GM19324 (cell line): ENCODE measurements around the gene MST1R.
"Not testable (repeated sequence)": the region's sequence is repeated elsewhere in the genome, so short reads cannot be mapped to it uniquely, and the experiment has no call there.

Source experiments
- ATAC-seq: cut with Tn5 transposase; IDR thresholded peaks from one replicate; pipeline ENCODE4 v1.9.1; 2021; ENCODE audit warnings: mild to moderate bottlenecking, moderate library complexity; ENCODE audit not compliant: unreplicated experiment, low FRiP score

Gene MST1R

DNA sequence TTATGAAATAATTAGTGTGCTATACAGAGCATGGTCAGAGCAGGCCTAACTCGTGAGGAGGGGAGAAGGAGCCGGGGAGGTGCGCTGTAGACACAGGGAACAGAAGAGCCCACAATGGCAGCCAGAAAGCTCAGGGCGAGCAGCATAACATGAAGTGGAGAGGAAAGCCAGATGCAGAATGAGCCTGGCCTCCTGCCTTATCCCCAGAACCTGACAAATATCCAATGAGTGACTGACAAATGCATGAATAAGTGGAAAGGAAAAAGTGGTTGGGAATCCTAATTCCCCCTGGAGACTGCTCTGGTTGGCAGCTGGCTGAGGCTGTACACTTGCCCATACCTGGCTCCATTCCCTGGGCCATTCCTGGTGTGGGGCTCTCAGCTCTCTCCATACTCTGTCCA is 9.2 kb upstream of the MST1R start:
- no peak for ATAC-seq

DNA sequence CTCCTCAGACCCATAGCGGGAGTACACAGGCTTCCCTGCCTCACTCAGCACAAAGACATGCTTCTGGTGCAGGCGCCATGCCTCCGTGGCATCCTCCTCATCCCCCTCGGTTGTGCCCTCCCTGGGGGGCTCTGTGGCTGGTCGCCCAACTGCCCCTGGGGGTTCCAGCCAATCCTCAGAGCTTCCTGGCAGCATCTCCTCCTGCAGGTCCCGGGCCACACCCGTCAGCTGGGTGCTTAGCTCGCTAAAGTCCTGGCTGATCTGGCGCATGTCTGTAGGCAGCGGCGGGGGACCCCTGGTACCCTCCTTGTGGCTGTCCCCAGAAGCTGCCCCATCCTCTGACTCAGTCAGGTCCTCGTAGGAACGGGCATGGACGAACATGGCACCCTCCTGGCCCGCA is 7.9 kb upstream of the MST1R start:
- ATAC-seq = no peak

DNA sequence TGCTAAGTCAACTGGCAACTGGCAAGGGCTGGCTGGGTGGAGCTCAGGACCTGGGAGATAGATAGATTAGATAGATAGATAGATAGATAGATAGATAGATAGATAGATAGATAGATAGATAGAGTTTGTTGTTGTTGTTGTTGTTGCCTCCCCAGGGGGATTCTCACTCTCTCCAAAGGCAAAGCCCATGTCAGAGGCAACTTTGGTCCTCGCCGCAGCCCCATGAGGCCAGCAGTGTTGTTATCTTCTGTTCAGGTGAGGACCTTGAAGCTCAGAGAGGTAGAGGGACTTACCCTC is 7.4 kb upstream of the MST1R start:
- ATAC-seq = no peak

DNA sequence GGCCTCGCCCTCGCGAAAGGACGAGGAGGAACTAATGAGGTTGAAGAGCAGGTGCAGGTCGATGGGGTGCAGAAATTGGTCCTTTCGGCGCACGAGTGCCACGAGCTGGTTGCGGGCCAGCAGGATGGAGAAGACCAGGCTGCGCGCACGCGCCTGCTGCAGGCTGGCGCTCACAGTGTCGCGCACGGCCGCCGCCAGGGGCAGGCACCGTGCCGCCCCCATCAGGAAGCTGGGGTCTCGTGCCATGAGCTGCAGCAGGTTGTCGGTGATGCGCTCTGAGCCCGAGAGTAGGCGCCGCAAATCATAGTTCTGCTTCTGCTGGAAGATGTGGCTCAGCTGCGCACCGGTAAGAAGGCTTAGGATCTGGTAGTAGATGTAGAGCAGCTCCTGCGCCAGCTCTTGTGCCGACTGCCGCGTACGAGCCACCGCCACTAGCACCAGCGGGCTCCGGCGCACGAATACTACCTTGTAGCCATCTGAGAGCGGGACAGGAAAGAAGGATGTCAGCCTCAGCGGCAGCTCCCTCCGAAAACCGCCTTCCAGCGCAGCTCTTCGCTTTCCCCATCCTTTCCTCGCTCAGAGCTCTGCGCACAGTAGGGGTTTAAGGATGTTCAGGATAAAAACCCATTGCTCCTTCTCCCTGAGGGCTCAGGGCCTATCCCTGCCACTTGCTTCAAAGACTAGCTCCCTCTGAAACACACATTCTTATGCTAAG is 6.9 kb upstream of the MST1R start:
- ATAC-seq = no peak

DNA sequence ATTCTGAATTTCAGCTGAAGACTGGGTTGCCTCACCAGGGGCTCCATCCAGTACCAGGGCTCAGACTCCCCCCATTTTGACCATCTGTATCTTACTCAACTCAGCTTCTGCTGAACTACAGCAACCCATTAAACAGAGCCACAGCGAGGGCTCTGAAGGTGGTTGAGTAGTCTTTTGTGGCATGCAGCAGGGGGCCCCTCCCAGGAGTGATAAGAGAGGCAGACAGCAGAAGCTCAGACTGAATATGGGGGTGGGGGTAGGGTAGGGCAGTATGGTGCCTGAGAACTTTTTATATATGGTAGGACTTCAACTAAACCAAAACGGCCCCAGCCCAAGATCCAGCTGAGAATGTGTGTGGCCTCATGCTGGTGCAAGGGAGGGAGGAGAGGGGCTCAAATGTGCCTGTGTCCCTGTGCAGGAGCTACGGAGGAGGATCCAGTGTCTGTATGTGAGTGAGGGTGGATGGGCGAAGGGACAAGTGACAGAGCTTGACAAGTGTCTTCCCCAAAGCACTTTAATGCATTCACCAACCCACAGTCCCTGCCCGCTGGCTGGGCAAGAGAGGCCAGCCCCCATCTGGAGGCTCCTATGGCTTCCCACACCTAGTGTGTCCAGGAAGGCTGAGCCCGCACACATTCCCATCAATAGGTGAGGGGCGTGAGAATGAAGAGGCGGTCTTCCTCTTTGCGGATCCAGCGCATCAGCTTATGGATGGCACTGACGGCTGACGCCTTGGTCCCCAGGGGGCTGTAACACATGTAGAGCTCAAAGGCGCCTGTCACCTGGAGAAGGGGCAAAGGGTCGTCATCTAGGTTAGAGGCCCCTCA is 4.9 kb upstream of the MST1R start:
- no peak for ATAC-seq

DNA sequence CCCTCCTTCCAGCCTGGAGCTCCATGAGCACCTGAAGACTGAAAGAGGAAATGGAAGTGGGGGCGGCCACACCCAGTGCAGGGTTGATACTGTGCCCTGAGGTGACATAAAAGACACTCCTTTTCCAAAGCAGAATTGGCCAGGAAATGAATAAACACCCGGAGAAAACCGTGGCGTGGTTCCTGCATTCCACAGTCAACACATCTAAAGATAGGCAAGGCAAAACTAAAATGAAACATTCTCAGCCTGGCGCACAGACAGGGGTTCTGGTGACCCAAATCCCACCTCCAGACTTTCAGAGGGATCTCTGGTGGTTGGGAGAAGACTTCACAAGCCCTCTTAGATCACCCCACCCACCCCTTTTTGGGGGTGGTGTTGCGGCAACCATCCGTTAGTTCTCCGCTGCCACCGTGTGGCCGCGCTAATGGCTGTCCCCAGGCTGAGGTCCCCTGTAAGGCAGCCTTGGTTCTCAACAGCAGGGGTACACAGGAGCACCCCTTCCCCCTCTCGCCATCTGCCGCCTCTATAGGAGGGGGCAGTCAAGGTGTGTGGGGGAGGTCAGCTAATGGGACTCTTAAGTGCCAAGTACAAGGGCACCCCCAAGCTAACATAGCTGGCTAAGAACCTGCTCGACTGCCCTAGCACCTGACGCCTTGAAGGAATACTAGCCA is 2.5 kb upstream of the MST1R start:
- ATAC-seq = no peak

DNA sequence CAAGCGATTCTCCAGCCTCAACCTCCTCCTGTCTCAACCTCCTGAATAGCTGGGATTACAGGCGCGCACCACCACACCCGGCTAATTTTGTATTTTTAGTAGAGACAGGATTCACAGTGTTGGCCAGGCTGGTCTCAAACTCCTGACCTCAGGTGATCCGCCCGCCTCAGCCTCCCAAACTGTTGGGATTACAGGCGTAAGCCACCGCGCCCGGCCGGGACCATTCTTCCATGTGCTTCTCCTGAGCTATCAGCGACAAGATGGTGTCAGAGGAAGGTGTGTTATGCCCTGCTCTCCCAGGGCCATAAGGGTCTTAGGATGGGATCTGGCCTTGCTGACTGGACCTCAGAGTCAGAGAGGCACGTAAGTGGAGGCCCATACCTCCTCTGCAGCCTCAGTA is 775 bp upstream of the MST1R start:
- not testable (repeated sequence) for ATAC-seq

DNA sequence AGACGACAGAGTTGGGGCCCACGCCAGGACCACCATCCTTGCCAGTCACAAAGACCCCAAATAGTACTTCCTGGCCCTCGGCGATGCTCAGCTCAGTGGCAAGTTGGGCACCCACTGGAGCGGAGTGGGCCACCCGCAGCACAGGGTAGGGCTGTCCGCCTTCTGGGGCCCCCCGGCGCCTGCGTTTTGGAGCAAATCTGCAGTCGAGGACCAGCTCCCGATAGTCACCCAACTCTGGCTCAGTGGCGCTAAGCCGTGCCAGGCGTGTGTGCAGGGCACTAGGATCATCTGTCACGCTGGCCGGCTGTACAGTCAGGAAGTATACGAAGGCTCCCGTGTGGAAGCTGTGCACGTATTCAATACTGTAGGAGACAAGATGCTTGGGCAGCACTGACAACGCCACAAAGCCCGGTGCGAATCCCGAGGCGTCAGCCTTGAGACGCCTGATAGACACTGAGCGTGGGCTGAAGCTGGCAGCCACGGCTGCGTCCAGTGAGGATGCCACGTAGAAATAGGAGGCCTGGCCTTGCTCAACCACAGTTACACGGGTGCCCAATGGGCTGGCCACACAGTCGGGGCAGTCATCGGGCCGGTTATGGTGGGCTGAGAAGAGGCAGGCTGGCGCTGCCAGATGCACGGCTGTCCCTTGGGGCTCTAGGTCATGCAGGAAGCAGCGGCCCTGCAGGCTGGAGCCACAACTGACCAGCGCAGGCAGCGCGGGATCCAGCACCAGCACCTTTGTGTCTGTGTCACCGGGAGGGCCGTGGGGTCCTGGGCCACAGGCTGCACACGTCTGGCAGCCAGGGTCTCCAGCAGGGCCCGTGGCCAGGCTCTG is 945 bp downstream of the MST1R start:
- ATAC-seq = no peak

DNA sequence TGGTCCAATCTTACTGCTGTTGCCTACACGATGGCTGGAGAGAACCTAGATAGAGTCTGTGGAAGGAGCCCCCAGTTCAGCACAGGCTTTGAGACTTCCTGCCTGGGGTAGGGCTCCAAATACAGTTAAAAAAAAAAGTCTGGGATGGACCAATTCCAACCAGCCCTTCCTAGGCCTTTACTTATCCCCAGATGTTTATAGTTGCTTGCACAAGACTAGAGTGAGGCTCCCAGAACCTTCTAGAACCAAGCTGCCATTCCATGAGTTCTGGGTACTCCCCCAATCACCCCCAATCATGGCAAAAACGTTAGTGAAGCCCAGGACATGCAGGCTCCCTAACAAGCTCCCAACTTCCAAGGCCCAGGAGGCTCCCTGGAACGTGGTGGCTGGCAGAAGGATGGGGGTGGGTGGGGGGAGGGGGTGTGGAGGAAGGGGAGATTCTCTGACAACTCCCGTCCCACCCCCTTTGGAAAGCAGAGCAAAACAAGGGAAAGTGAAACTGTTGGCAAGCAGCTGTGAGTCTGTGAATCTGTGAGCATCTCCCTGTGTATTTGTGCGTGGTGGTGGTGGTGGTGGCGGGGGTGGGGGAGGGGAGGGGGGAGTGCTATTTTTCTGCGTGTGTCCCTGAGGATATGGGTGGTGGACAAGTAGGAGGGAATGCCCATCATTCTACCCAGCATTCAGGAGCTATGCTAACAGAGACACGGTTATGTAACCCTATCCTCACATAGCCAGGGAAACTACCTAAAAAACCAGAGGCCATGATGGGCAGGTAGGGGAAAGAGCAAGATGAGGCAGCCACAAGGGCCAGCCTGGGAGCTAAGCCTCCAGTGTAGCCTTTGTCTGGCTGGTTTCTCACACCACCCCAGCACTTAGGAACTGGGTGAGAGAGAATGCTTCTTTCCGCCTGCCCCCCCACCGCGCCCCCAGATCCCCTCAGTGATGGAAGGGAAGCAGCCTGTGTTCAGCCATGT is 2.0 kb downstream of the MST1R start:
- ATAC-seq = no peak

DNA sequence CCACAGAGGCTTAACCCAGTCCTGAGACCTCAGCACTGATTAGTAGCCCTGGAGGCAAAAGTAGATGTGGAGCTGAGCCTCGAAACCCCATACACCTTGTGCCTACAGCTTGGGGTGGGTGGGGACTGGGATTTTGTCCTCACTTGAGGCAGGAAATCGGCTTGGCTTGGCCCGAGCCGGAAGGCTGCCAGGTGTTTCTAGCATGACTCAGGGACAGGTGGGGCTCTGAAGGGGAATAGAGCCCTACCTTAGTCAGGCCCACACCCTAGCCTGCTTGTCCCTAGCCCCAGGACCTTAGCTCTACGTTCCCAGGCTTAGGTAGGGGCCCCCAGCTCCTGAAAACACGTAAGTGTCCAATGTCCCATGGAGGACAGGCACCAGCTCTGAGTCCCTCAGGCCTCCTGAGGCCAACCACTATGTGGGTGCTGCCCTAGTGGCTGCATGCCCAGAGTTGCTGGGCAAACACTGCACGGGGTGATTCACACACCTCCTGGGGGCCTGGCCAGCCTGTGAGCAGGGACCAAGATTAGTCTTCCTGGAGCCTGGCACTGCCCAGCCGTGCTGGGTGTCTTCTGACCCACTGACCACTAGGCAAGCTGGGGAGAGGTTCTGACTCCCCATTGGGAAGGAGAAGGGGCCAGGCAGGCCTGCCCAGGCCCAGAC is 3.1 kb downstream of the MST1R start:
- no peak for ATAC-seq

DNA sequence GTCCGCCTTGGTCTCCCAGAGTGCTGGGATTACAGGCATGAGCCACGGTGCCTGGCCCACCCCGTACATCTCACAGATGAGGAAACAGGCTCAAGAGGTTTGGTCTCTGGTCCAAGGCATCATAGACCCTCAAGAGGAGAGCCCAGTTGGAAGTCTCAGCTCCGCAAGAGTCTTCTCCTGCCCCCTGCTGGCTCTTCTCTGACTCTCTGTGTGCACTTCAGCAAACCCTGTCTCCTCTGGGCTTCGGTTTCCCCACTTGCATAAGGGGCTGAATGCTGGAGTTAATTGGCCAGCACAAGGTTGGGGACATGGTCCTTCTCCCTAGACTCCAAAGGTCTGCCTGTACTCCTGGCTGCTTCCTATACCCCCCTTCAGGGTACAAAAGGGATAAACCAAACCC is 3.9 kb downstream of the MST1R start:
- no peak for ATAC-seq

DNA sequence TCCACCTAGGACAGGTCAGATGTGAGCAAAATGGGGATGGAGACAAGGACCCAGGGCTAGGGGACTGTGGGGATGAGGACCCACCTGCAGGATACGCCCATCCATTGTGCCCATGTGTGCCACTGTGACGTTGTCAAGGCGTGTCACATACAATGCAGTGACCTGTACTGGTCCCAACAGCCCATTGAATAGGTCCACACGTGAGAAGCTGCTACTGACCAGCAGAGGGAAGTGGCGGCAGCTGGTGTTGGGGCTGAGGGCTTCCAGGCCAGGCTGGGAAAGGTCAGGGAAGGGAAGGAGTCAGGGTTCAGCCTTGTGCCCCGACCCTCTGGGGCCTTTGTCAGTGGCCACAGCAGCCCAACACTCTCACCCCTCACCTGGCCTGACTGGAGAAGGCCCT is 4.7 kb downstream of the MST1R start:
- ATAC-seq = no peak

DNA sequence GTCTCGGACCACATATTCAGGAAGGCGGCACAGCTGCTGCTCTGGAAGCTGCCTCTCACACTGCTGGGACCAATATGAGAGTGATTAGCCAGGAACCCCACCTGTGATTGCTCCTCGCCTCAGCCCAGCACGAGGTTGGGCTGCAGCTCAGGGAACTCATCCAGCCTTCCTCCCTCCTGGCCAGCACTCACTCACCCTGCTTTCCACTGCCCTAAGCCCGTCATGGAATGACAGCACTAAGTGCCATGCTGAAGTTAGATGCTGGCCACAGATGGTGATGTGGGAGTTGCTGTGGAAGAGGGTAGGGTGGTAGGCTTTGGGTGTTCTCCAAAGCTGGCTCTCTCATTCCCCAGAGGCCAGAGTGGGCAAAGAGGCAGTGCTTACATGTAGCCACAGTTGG is 7.3 kb downstream of the MST1R start:
- no peak for ATAC-seq

DNA sequence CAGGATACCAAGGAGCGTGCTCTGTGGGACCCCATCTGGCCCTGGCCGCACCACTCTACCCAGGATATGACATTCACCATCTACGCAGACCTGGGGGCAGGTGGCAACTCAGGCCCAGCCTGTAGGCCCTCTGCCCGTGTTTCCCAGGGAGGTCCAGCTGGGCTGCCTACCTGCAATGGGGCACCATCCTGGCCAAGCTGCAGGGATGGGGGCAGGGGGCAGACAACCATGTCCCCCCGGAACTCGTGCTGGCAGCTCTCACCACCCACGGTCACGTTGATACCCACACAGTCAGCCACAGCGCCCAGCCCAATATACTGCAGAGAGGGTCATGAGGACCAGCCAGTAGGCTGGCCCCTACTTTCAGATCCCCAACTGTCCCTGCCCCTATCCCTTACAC is 7.9 kb downstream of the MST1R start:
- ATAC-seq = no peak

DNA sequence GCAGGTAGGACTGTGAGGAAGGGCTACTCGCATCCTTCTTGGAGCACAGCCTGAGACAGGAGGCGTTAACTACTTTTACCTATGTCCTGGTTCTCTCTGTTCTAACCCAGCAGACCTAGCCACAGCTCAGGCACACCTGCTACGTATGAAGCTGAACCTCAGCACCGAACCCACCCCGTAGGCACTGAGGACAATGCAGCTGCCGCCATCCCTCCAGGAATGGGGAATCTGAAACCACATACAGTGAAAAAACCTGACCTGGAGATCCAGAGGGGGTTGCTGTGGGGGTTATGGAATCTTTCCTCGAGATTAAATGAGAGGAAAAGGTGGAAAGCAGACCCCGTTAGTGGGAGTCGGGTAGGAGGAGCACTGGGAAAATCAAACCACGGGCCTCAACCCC is 14.4 kb downstream of the MST1R start:
- no peak for ATAC-seq

DNA sequence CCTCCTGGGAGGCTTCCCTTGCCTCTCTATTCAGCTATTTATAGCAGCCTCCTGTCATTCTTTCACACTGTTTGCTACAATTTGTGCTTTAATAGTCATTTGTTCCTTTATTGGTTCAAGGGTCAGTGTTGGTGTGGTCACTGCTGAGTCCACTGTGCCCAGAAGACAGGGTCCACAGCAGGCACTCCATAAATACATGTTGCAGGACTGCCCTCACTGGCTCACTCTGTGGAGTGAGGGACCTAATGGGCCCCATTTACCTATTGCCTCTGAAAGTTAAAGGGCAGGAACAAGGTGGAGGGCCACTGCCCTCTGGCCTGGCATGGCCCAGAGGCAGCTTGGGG is 16.8 kb downstream of the MST1R start:
- no peak for ATAC-seq

DNA sequence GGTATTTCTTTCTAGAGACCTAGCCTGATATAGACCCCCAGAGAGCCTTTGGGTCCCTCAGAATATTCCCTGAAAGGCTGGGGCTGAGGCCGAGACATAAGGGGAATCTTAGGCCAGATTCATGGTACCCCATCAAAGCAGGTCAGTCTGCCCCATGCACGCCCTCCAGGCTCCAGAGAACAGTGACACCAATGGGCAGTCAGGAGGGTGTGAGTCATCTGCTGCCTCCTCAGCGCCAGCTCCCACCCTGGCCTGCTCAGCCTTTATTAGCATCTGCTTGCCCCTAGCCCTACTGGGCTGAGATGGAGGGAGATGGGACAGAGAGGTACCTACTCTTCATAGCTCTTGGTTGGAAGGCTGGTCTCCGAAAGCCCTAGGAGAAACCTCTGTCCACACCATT is 19.7 kb downstream of the MST1R start:
- no peak for ATAC-seq

DNA sequence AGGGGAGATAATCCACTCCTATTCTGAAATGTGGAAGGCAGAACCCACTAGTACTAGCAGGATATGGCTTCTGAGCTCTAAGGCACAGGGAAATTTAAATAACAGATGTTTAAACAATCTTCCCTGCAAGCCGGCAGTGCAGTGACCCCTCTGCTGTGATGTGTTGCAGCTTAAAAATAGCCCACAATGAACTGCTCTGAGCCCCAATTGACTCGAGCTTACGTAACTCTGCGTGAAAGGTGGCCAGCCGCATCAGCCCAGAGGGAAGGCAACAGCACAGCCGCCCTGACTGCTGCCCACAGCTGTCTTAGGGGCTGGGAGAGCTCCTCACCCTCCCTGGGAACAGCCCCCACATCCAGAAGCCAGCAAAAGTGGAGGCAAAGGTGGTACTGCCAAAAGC is 21.5 kb downstream of the MST1R start:
- ATAC-seq = no peak

DNA sequence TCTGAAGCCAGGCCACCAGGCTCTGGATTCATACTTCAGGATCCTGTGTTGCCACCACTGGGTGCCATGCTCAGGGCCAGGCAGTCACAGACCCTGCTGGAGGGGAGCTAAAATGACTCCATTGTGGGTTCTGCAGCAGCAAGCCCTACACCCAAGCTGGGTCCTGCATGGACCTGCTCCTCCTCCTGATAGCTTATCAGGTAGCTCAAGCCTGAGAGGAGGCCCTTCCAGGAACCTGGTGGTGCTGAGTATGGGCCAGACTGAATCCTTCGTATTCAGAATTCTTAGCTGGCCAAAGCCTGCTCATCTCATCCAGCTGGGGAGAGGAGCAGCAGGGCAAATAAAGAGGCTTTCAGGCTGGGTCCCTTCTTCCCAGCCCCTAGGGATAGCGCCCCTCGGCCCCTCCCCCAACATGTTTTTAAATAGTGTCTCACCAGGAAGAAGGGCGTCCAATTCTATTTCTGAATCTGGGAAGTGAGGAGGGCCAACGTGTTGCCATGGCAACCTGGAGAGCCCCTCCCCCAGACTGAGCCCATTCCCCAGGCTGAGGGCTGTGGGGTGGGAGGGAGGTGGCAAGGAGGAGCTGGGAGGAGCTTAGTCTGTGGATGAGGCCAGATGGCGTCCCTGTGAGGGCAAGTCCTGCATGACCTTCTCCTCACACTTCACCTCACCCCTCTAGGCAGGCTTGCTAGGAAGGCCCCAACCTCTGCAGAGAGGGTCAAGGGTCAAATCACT is 22.9 kb downstream of the MST1R start:
- ATAC-seq = no peak
